ENCODE results near the gene TRMT44. TPM values are rescaled to one million over a fixed set of nuclear protein-coding genes. Genes with fewer than 3 reads are reported as not detected.

Gene TRMT44
- total and polyA plus RNA-seq, 2 of the 13 experiments (the other 11 are each of a cell fraction or from before 2014, with no cell fraction given), result 5.8 to 8.6 TPM

GRCh38 chr4:8440492-8441311 lies at the start of gene TRMT44, which contains the start of gene ACOX3 (continued):
- TF ChIP-seq ZNF281 (CRISPR knock-in tag; IDR thresholded peaks at IDR 0.05; ENCODE audit: borderline replicate concordance), result peak; percentile 40; the same call in 1 of the 2 replicates
- no peak for TF ChIP-seq SYNCRIP (IDR thresholded peaks at IDR 0.05; ENCODE audit: insufficient read depth, low read depth, low read length)
- peak; percentile 89 for TF ChIP-seq HCFC1 (IDR thresholded peaks at IDR 0.05; ENCODE audit: low read depth, low read length)
- TF ChIP-seq ZUFSP (CRISPR knock-in tag; IDR thresholded peaks at IDR 0.05; ENCODE audit: borderline replicate concordance), result no peak
- TF ChIP-seq MEIS1 (CRISPR knock-in tag; IDR thresholded peaks at IDR 0.05; ENCODE audit: borderline replicate concordance), result 0 out of 2 replicates have a peak, but pooled peaks have one; percentile 72
- peak; percentile 93 for TF ChIP-seq SP4 (CRISPR knock-in tag; IDR thresholded peaks at IDR 0.05)
- peak; percentile 93 for TF ChIP-seq YY1 (IDR thresholded peaks at IDR 0.05; ENCODE audit: insufficient read depth, insufficient replicate concordance, low read depth, low read length)
- TF ChIP-seq ZSCAN5A (CRISPR knock-in tag; IDR thresholded peaks at IDR 0.05; ENCODE audit: borderline replicate concordance), result no peak
- TF ChIP-seq POGZ (CRISPR knock-in tag; IDR thresholded peaks at IDR 0.05), result peak; percentile 98
- TF ChIP-seq GABPA (IDR thresholded peaks at IDR 0.05; ENCODE audit: low read depth, low read length), result peak; percentile 81
- peak; percentile 94 for TF ChIP-seq GABPA (CRISPR knock-in tag; IDR thresholded peaks at IDR 0.05; ENCODE audit: low read depth)
- TF ChIP-seq HMG20A (CRISPR knock-in tag; IDR thresholded peaks at IDR 0.05; ENCODE audit: borderline replicate concordance), result no peak
- peak; percentile 64; the same call in 1 of the 2 replicates for TF ChIP-seq FOXK2 (IDR thresholded peaks at IDR 0.05)
- peak; percentile 99 for TF ChIP-seq GATAD1 (CRISPR knock-in tag; IDR thresholded peaks at IDR 0.05)
- no peak for TF ChIP-seq ZNF225 (CRISPR knock-in tag; IDR thresholded peaks at IDR 0.05)
- no peak for TF ChIP-seq FUBP1 (CRISPR knock-in tag; IDR thresholded peaks at IDR 0.05; ENCODE audit: borderline replicate concordance)
- peak; percentile 27; the same call in 1 of the 2 replicates for TF ChIP-seq ELF4 (CRISPR knock-in tag; IDR thresholded peaks at IDR 0.05; ENCODE audit: borderline replicate concordance)
- TF ChIP-seq ZNF350 (CRISPR knock-in tag; IDR thresholded peaks at IDR 0.05; ENCODE audit: borderline replicate concordance, low read depth), result peak; percentile 58; the same call in 1 of the 2 replicates
- TF ChIP-seq MEF2D (CRISPR knock-in tag; IDR thresholded peaks at IDR 0.05), result no peak
- peak; percentile 77 for TF ChIP-seq NR2C2 (CRISPR knock-in tag; IDR thresholded peaks at IDR 0.05; ENCODE audit: borderline replicate concordance)
- TF ChIP-seq TOE1 (CRISPR knock-in tag; IDR thresholded peaks at IDR 0.05), result no peak
- peak; percentile 50; the same call in 1 of the 2 replicates for TF ChIP-seq NFKBIZ (CRISPR knock-in tag; IDR thresholded peaks at IDR 0.05)
